ENCODE data around the gene FGFRL1. TPM values are rescaled to one million over a fixed set of nuclear protein-coding genes. Genes with fewer than 3 reads are reported as not detected.
A peak's percentile ranks its signal among the peaks of the same experiment; 100 is the strongest.

The FGFRL1 gene
- total and polyA plus RNA-seq, 2 of the 13 experiments (the other 11 are each of a cell fraction or from before 2014, with no cell fraction given) = 19.1 to 30.6 TPM

GRCh38 chr4:992297-993110 lies 18.9 kb upstream of the FGFRL1 start (continued):
- TF ChIP-seq CSRNP1 (CRISPR knock-in tag; IDR thresholded peaks at IDR 0.05) = 0 out of 2 replicates have a peak, but pooled peaks have one; percentile 5
- TF ChIP-seq TRIM24 (CRISPR knock-in tag; IDR thresholded peaks at IDR 0.05) = 0 out of 2 replicates have a peak, but pooled peaks have one; percentile 14
- TF ChIP-seq, protein P1, sequence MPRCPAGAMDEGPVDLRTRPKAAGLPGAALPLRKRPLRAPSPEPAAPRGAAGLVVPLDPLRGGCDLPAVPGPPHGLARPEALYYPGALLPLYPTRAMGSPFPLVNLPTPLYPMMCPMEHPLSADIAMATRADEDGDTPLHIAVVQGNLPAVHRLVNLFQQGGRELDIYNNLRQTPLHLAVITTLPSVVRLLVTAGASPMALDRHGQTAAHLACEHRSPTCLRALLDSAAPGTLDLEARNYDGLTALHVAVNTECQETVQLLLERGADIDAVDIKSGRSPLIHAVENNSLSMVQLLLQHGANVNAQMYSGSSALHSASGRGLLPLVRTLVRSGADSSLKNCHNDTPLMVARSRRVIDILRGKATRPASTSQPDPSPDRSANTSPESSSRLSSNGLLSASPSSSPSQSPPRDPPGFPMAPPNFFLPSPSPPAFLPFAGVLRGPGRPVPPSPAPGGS (CRISPR knock-in tag; IDR thresholded peaks at IDR 0.05) = no peak; the same call in 1 of the 2 replicates
- TF ChIP-seq FOXO1 (CRISPR knock-in tag; IDR thresholded peaks at IDR 0.05) = peak; percentile 81; the same call in 1 of the 2 replicates
- TF ChIP-seq KAT8 (CRISPR knock-in tag; IDR thresholded peaks at IDR 0.05) = peak; percentile 92
- TF ChIP-seq DRAP1 (CRISPR knock-in tag; IDR thresholded peaks at IDR 0.05) = peak; percentile 95
- TF ChIP-seq ZNF563 (CRISPR knock-in tag; IDR thresholded peaks at IDR 0.05) = peak; percentile 93
- TF ChIP-seq, protein P2, sequence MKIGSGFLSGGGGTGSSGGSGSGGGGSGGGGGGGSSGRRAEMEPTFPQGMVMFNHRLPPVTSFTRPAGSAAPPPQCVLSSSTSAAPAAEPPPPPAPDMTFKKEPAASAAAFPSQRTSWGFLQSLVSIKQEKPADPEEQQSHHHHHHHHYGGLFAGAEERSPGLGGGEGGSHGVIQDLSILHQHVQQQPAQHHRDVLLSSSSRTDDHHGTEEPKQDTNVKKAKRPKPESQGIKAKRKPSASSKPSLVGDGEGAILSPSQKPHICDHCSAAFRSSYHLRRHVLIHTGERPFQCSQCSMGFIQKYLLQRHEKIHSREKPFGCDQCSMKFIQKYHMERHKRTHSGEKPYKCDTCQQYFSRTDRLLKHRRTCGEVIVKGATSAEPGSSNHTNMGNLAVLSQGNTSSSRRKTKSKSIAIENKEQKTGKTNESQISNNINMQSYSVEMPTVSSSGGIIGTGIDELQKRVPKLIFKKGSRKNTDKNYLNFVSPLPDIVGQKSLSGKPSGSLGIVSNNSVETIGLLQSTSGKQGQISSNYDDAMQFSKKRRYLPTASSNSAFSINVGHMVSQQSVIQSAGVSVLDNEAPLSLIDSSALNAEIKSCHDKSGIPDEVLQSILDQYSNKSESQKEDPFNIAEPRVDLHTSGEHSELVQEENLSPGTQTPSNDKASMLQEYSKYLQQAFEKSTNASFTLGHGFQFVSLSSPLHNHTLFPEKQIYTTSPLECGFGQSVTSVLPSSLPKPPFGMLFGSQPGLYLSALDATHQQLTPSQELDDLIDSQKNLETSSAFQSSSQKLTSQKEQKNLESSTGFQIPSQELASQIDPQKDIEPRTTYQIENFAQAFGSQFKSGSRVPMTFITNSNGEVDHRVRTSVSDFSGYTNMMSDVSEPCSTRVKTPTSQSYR (CRISPR knock-in tag; IDR thresholded peaks at IDR 0.05; ENCODE audit: borderline replicate concordance) = 0 out of 2 replicates have a peak, but pooled peaks have one; percentile 53
- peak; percentile 82; the same call in 1 of the 2 replicates for TF ChIP-seq HMG20A (CRISPR knock-in tag; IDR thresholded peaks at IDR 0.05; ENCODE audit: borderline replicate concordance)
- TF ChIP-seq, protein P3, sequence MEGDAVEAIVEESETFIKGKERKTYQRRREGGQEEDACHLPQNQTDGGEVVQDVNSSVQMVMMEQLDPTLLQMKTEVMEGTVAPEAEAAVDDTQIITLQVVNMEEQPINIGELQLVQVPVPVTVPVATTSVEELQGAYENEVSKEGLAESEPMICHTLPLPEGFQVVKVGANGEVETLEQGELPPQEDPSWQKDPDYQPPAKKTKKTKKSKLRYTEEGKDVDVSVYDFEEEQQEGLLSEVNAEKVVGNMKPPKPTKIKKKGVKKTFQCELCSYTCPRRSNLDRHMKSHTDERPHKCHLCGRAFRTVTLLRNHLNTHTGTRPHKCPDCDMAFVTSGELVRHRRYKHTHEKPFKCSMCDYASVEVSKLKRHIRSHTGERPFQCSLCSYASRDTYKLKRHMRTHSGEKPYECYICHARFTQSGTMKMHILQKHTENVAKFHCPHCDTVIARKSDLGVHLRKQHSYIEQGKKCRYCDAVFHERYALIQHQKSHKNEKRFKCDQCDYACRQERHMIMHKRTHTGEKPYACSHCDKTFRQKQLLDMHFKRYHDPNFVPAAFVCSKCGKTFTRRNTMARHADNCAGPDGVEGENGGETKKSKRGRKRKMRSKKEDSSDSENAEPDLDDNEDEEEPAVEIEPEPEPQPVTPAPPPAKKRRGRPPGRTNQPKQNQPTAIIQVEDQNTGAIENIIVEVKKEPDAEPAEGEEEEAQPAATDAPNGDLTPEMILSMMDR (CRISPR knock-in tag; IDR thresholded peaks at IDR 0.05) = peak; percentile 31; the same call in 1 of the 2 replicates
- no peak; the same call in 1 of the 2 replicates for TF ChIP-seq YEATS4 (CRISPR knock-in tag; IDR thresholded peaks at IDR 0.05; ENCODE audit: borderline replicate concordance)
- peak; percentile 23; the same call in 1 of the 2 replicates for TF ChIP-seq HINFP (CRISPR knock-in tag; IDR thresholded peaks at IDR 0.05; ENCODE audit: low read depth)
- no peak for TF ChIP-seq ZNF629 (CRISPR knock-in tag; conservative IDR thresholded peaks at IDR 0.05)
- TF ChIP-seq HHEX (CRISPR knock-in tag; IDR thresholded peaks at IDR 0.05) = no peak
- TF ChIP-seq SPEN (CRISPR knock-in tag; IDR thresholded peaks at IDR 0.05; ENCODE audit: low read depth) = peak; percentile 94
- TF ChIP-seq HIVEP1 (CRISPR knock-in tag; IDR thresholded peaks at IDR 0.05) = peak; percentile 82; the same call in 1 of the 2 replicates
- no peak for TF ChIP-seq PHB2 (IDR thresholded peaks at IDR 0.05; ENCODE audit: partially characterized antibody)
- no peak for TF ChIP-seq ZNF101 (CRISPR knock-in tag; IDR thresholded peaks at IDR 0.05; ENCODE audit: borderline replicate concordance, low read depth)
- peak; percentile 87 for TF ChIP-seq ZNF605 (CRISPR knock-in tag; IDR thresholded peaks at IDR 0.05)

Data from HepG2 (cell line).